HG03432 (cell line): ENCODE data around the gene MATK.
"Not testable (repeated sequence)": the region's sequence is repeated elsewhere in the genome, so short reads cannot be mapped to it uniquely, and the experiment has no call there.

Source experiments
- ATAC-seq: cut with Tn5 transposase; IDR thresholded peaks from one replicate; pipeline ENCODE4 v1.9.1; 2021; ENCODE audit warnings: mild to moderate bottlenecking, moderate library complexity; ENCODE audit not compliant: unreplicated experiment

The MATK gene

GRCh38 chr19:3816148-3816547, 30.0 kb upstream of the MATK start:
- not testable (repeated sequence) for ATAC-seq

GRCh38 chr19:3814648-3815047, 28.5 kb upstream of the MATK start:
- ATAC-seq = no peak

GRCh38 chr19:3813473-3814392, 27.6 kb upstream of the MATK start:
- no peak for ATAC-seq

- ATAC-seq = no peak
Measured at GRCh38 chr19:3810708-3811355, 24.7 kb upstream of the MATK start.

GRCh38 chr19:3809881-3810707, 23.9 kb upstream of the MATK start:
- no peak for ATAC-seq

- no peak for ATAC-seq
Measured at GRCh38 chr19:3808420-3809143, 22.4 kb upstream of the MATK start.

- ATAC-seq = no peak
Measured at GRCh38 chr19:3807574-3808354, 21.6 kb upstream of the MATK start.

GRCh38 chr19:3807131-3807480, 20.9 kb upstream of the MATK start:
- no peak for ATAC-seq

GRCh38 chr19:3805859-3806258, 19.7 kb upstream of the MATK start:
- ATAC-seq = no peak

GRCh38 chr19:3804429-3804828, 18.2 kb upstream of the MATK start:
- no peak for ATAC-seq

- ATAC-seq = no peak
Measured at GRCh38 chr19:3803986-3804385, 17.8 kb upstream of the MATK start.

- no peak for ATAC-seq
Measured at GRCh38 chr19:3803114-3803888, 17.1 kb upstream of the MATK start.

GRCh38 chr19:3801412-3802096, 15.4 kb upstream of the MATK start:
- no peak for ATAC-seq

- no peak for ATAC-seq
Measured at GRCh38 chr19:3800996-3801395, 14.8 kb upstream of the MATK start.

GRCh38 chr19:3798137-3798536, 12.0 kb upstream of the MATK start:
- no peak for ATAC-seq

- no peak for ATAC-seq
Measured at GRCh38 chr19:3796358-3796757, 10.2 kb upstream of the MATK start.

- no peak for ATAC-seq
Measured at GRCh38 chr19:3793799-3794198, 7.6 kb upstream of the MATK start.

GRCh38 chr19:3792114-3792513, 5.9 kb upstream of the MATK start:
- no peak for ATAC-seq

- ATAC-seq = no peak
Measured at GRCh38 chr19:3790941-3791340, 4.8 kb upstream of the MATK start.
